Dermis blood vessel endothelial cell (primary cell): ENCODE measurements around the gene ETV3. TPM values are rescaled to one million over a fixed set of nuclear protein-coding genes. Genes with fewer than 3 reads are reported as not detected.

Experiments
- DNase-seq: peaks from one replicate; pipeline ENCODE4 v3.0.0; 2010
- total RNA-seq: library from RNA; depleted of rRNA; stranded (reverse); fragments of >200 nt; gene quantifications from 2 replicates; pipeline ENCODE4 v1.2.3, GENCODE V29; 2014

The ETV3 gene
- total RNA-seq, 1 donor from 2014 or later = 17.2 TPM

- DNase-seq = no peak
Observed at GRCh38 chr1:157158967-157159366, 20.8 kb upstream of the ETV3 start.

GRCh38 chr1:157157501-157158190 is 19.5 kb upstream of the ETV3 start:
- DNase-seq = no peak

GRCh38 chr1:157156058-157156541 is 17.9 kb upstream of the ETV3 start:
- peak; percentile 77 for DNase-seq

- peak; percentile 15 for DNase-seq
Observed at GRCh38 chr1:157155658-157156057, 17.5 kb upstream of the ETV3 start.

GRCh38 chr1:157154940-157155514 is 16.8 kb upstream of the ETV3 start:
- DNase-seq = peak; percentile 90

GRCh38 chr1:157154291-157154690 is 16.1 kb upstream of the ETV3 start:
- DNase-seq = no peak

- no peak for DNase-seq
Observed at GRCh38 chr1:157153746-157154145, 15.6 kb upstream of the ETV3 start.

- no peak for DNase-seq
Observed at GRCh38 chr1:157152510-157152909, 14.3 kb upstream of the ETV3 start.

GRCh38 chr1:157151506-157151905 is 13.3 kb upstream of the ETV3 start:
- DNase-seq = no peak

GRCh38 chr1:157151073-157151472 is 12.9 kb upstream of the ETV3 start:
- DNase-seq = no peak

- DNase-seq = no peak
Observed at GRCh38 chr1:157150631-157151030, 12.4 kb upstream of the ETV3 start.

- peak; percentile 27 for DNase-seq
Observed at GRCh38 chr1:157147906-157148700, 9.9 kb upstream of the ETV3 start.

GRCh38 chr1:157147037-157147436 is 8.8 kb upstream of the ETV3 start:
- no peak for DNase-seq

- DNase-seq = no peak
Observed at GRCh38 chr1:157146244-157146643, 8.0 kb upstream of the ETV3 start.

- DNase-seq = peak; percentile 29
Observed at GRCh38 chr1:157145076-157145475, 6.9 kb upstream of the ETV3 start.

GRCh38 chr1:157144509-157144908 is 6.3 kb upstream of the ETV3 start:
- DNase-seq = no peak

GRCh38 chr1:157142765-157143423 is 4.7 kb upstream of the ETV3 start:
- no peak for DNase-seq

GRCh38 chr1:157142201-157142600 is 4.0 kb upstream of the ETV3 start:
- no peak for DNase-seq

GRCh38 chr1:157141212-157141855 is 3.1 kb upstream of the ETV3 start:
- DNase-seq = no peak

- DNase-seq = no peak
Observed at GRCh38 chr1:157140063-157140588, 1.9 kb upstream of the ETV3 start.

- no peak for DNase-seq
Observed at GRCh38 chr1:157139052-157139715, 989 bp upstream of the ETV3 start.
